HUES48 (cell line): ENCODE results near the gene LGMN.
"Not testable (repeated sequence)": the region's sequence is repeated elsewhere in the genome, so short reads cannot be mapped to it uniquely, and the experiment has no call there.

Source experiments
- H3K27ac ChIP-seq: one replicate; pipeline ENCODE4 v1.7.0; 2013; ENCODE audit warnings: low read depth, low read length, inconsistent platforms
- H3K27me3 ChIP-seq: 2 replicates; pipeline ENCODE4 v1.6.1; 2013; ENCODE audit warnings: mild to moderate bottlenecking, low read length; ENCODE audit not compliant: control insufficient read depth, insufficient read depth
- H3K36me3 ChIP-seq: 2 replicates; pipeline ENCODE4 v1.6.1; 2013; ENCODE audit warnings: low read length; ENCODE audit not compliant: control insufficient read depth, insufficient read depth
- H3K4me1 ChIP-seq: 2 replicates; pipeline ENCODE4 v1.6.1; 2013; ENCODE audit warnings: mild to moderate bottlenecking, low read length; ENCODE audit not compliant: control insufficient read depth, insufficient read depth
- H3K4me3 ChIP-seq: 2 replicates; pipeline ENCODE4 v1.5.1; 2013; ENCODE audit warnings: mild to moderate bottlenecking, low read depth, low read length
- H3K9ac ChIP-seq: 2 replicates; pipeline ENCODE4 v1.6.1; 2013; ENCODE audit warnings: mild to moderate bottlenecking, low read depth, low read length, moderate library complexity
- H3K9me3 ChIP-seq: 2 replicates; pipeline ENCODE4 v1.6.1; 2013; ENCODE audit warnings: low read length; ENCODE audit not compliant: control insufficient read depth, insufficient read depth

The LGMN gene

GRCh38 chr14:92783813-92784431, 35.5 kb upstream of the LGMN start:
- no peak overlapping the region for H3K27ac ChIP-seq
- no peaks in the 10 kb centered on the region for H3K9me3 ChIP-seq
- H3K36me3 ChIP-seq: no peaks in the 10 kb centered on the region
- H3K9ac ChIP-seq: no peak overlapping the region
- H3K4me1 ChIP-seq: 0 out of 2 replicates have a peak, but pooled peaks cover 6% of the 10 kb centered on the region
- H3K27me3 ChIP-seq: no peaks in the 10 kb centered on the region
- H3K4me3 ChIP-seq: no peak overlapping the region

GRCh38 chr14:92781350-92781749, 32.9 kb upstream of the LGMN start:
- Histone ChIP-seq H3K9me3 (no peaks in the 10 kb centered on the region), H3K27me3 (no peaks in the 10 kb centered on the region), H3K36me3 (no peaks in the 10 kb centered on the region), H3K27ac (no peak overlapping the region), H3K4me1 (0 out of 2 replicates have a peak, but pooled peaks cover 5% of the 10 kb centered on the region), H3K4me3 (no peak overlapping the region), H3K9ac (no peak overlapping the region)

DNA sequence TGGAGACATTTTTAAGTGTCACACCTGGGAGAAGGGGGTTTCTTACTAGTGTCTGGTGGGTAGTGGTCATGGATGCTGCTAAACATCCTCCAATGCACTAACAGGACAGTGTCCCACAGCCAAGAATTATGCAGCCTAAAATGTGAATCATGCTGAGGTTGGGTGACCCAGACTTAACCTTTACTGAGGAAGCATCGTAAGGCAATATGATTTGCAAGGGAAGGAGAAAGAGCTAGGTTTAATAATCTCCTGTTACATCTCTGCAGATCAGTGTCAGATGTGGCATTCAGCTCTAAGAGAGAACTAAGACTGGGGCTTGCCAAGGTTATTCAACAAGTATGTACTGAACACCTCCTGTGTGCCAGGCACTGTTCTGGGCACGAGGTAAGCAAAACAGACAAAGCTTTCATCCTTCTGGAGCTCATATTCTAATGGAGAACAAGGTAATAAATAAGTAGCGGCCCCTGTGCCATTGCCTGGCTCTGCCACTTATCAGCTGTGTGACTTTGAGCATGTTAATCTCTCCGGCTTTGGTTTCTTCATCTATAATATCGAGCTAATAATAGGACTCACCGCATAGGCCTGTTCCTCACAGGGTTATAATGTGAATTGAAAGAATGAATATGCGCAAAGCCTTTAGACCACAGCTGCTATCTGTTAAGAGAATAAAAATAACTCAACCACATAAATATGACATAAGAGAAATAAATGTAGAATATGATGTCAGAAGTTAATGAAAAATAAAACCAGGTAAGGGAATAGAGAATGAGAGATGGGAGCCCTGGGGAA, 32.2 kb upstream of the LGMN start:
- no peaks in the 10 kb centered on the region for H3K27me3 ChIP-seq
- H3K9me3 ChIP-seq: no peaks in the 10 kb centered on the region
- H3K4me1 ChIP-seq: no peaks in the 10 kb centered on the region
- H3K4me3 ChIP-seq: no peak overlapping the region
- H3K27ac ChIP-seq: no peak overlapping the region
- H3K9ac ChIP-seq: no peak overlapping the region
- no peaks in the 10 kb centered on the region for H3K36me3 ChIP-seq

- H3K27me3 ChIP-seq, H3K36me3 ChIP-seq, H3K9me3 ChIP-seq, H3K27ac ChIP-seq, H3K4me1 ChIP-seq, H3K4me3 ChIP-seq, H3K9ac ChIP-seq: not testable (repeated sequence)
Measured at GRCh38 chr14:92778868-92779565, 30.6 kb upstream of the LGMN start.

DNA sequence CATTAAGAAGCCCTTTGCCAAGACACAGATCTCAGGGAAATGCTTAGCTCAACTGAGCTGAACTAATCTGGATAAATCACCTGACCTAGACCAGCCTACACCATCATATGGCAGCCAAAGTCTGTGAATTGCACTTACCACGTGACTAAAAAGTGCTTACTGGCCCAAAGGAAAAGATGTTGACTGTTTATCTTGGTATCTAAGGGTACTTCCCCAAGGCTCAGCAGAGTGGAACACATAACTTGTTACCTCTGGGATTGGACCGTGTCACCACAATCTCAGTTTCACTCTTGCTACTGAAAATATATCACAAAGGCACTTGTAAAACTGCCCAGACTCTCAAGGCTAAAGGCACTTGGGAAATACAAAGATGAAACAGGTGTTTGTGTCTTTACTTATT, 26.9 kb upstream of the LGMN start:
- not testable (repeated sequence) for H3K4me3 ChIP-seq, H3K9me3 ChIP-seq, H3K27me3 ChIP-seq, H3K4me1 ChIP-seq, H3K9ac ChIP-seq, H3K36me3 ChIP-seq, H3K27ac ChIP-seq

DNA sequence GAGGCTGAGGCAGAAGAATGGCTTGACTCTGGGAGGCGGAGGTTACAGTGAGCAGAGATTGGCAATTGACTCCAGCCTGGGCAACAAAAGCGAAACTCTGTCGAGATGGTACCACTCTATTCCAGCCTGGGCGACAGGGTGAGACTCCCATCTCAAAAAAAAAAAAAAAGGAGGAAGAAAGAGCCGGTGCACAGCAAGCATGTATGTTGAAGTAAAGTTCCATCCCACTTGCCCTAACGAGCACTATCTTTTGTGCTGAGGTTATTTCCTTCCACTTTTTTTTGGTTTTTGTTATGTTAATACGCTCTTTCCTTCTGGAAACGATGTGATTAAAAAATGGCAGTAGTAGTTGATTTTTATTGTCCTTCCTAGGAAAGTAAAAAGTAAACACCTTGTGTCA, 26.1 kb upstream of the LGMN start:
- no peaks in the 10 kb centered on the region for H3K27me3 ChIP-seq
- H3K4me3 ChIP-seq: no peak overlapping the region
- H3K9me3 ChIP-seq: no peaks in the 10 kb centered on the region
- no peak overlapping the region for H3K27ac ChIP-seq
- no peaks in the 10 kb centered on the region for H3K36me3 ChIP-seq
- no peaks in the 10 kb centered on the region for H3K4me1 ChIP-seq
- H3K9ac ChIP-seq: no peak overlapping the region

- H3K4me3 ChIP-seq: no peak overlapping the region
- no peaks in the 10 kb centered on the region for H3K36me3 ChIP-seq
- no peaks in the 10 kb centered on the region for H3K27me3 ChIP-seq
- H3K9me3 ChIP-seq: no peaks in the 10 kb centered on the region
- H3K27ac ChIP-seq: no peak overlapping the region
- H3K4me1 ChIP-seq: no peaks in the 10 kb centered on the region
- H3K9ac ChIP-seq: no peak overlapping the region
Measured at GRCh38 chr14:92770484-92770883, 22.1 kb upstream of the LGMN start.

DNA sequence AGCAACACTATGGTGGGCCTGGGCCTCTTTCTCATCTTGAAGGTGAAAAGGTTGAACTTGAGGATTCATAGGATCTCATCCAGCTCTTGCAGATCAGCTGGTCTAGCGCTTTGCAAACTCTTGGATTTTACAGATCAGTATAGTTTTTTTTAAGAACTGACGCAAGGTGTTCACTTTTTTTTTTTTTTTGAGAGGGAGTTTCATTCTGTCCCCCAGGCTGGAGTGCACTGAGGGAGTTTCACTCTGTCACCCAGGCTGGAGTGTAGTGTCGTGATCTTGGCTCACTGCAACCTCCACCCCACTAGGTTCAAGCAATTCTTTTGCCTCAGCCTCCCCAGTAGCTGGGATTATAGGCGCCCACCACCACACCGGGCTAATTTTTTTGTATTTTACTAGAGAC, 20.4 kb upstream of the LGMN start:
- no peak overlapping the region for H3K9ac ChIP-seq
- no peak overlapping the region for H3K27ac ChIP-seq
- H3K9me3 ChIP-seq: no peaks in the 10 kb centered on the region
- H3K4me3 ChIP-seq: no peak overlapping the region
- H3K27me3 ChIP-seq: no peaks in the 10 kb centered on the region
- no peaks in the 10 kb centered on the region for H3K4me1 ChIP-seq
- no peaks in the 10 kb centered on the region for H3K36me3 ChIP-seq

DNA sequence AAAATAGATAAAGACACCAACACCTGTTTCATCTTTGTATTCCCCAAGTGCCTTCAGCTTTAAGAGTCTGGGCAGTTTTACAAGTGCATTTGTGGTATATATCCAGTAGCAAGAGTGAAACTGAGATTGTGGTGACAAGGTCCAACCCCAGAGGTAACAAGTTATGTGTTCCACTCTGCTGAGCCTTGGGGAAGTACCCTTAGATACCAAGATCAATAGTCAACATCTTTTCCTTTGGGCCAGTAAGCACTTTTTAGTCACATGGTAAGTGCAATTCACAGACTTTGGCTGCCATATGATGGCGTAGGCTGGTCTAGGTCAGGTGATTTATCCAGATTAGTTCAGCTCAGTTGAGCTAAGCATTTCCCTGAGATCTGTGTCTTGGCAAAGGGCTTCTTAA, 19.8 kb upstream of the LGMN start:
- not testable (repeated sequence) for H3K27ac ChIP-seq, H3K4me3 ChIP-seq, H3K36me3 ChIP-seq, H3K4me1 ChIP-seq, H3K9me3 ChIP-seq, H3K9ac ChIP-seq, H3K27me3 ChIP-seq

- not testable (repeated sequence) for H3K9ac ChIP-seq
Measured at GRCh38 chr14:92763666-92764631, 15.5 kb upstream of the LGMN start.

More at GRCh38 chr14:92763666-92764631, 15.5 kb upstream of the LGMN start:
- H3K9me3 ChIP-seq, H3K4me3 ChIP-seq, H3K4me1 ChIP-seq, H3K36me3 ChIP-seq, H3K27ac ChIP-seq, H3K27me3 ChIP-seq: not testable (repeated sequence)
